ENCODE results near the gene DOC2A.
"Not testable (repeated sequence)": the region's sequence is repeated elsewhere in the genome, so short reads cannot be mapped to it uniquely, and the experiment has no call there.

The DOC2A gene

DNA sequence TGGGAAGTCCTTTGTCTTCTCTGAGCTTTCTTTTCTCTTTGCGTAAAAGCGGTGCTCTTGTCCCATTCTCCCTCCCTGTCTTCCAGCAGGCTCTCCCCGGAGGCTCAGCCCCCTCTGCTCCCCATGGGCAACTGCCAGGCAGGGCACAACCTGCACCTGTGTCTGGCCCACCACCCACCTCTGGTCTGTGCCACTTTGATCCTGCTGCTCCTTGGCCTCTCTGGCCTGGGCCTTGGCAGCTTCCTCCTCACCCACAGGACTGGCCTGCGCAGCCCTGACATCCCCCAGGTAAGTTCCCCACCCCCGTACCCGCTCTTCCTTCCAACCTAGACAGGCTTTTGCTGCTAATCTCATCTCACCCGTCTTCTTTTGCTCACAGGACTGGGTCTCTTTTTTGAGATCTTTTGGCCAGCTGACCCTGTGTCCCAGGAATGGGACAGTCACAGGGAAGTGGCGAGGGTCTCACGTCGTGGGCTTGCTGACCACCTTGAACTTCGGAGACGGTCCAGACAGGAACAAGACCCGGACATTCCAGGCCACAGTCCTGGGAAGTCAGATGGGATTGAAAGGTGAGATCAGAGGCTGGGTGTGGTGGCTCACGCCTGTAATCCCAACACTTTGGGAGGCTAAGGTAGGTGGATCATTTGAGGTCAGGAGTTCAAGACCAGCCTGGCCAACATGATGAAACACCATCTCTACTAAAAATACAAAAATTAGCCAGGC, 47.6 kb downstream of the DOC2A start:
- no peak for DNase-seq

DNA sequence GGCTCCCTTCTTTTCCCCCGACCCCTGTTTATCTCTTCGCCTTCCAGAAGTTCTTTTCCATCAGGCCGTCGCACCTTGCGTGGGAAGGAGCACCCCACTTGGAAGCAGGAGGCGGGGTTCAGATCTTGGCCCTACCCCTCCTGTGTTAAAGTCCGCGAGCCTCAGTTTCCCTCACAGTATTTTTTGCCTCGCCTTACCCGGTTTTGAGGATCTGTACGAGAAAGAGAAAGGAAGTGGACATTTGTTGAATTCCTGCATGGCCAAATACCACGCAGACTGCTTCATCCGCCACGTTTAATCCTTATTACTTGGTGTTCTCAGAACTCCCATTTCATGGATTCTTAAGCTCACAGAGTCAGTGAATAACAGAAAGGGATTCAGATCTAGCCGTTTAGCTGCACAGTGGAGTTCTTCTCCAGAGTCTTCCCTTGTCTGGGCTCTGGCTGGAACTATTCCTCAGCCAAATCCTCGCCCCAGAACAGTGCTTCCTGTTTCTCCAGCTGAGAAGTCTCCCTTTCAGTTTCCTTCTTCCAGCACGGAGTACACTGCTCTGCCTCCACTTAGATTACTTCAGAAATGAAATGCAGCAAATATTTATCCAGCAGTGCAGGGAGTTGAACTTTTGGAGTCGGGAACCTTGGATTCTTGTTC, 48.4 kb downstream of the DOC2A start:
- no peak for DNase-seq

DNA sequence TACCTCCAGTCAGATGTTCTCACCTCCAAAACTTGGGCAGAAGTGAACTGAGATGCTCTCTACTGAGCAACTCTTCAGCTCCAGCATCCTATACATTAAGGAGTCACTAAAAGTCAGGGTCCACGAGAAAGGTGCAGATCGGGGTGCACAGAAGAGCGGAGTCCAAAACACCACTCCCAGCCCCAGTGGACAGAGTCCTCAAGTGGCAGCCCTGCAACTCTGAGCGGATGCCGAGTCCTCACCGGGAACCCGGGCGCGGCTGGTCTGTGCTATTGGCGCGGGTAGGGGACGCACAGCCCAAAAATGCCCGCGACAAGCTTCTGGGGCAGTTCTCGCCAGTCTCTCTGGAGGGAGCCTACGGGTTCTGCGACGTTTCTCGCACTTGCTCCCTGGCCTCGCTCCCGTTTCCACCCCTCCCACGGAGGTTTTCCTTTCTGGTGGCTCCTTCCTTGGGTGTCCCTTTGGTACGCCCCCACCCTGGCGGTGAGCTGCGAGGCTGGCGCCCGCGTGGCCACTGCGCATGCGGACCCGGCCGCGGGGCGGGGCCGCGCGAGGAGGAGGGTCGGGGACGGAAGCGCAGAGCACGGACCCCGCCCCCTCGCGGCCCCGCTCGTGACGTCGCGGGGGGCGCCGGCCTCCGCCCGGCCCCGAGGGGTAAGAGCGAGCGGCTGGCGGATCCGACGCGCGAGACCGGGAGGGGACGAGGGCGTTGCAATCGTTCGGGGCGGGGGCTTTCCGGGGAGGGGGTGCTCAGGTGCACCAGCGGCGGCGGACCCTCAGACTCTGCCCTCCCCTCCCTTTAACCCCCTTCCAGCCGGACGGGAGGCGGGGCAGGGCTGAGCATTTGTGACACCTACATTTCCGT, 49.1 kb downstream of the DOC2A start, which contains the start of gene TMEM219:
TMEM219 (plus strand) TSS at position 601 of the 865 bp plus-strand sequence. CDS start 1,065 bp downstream, outside the sequence.
- DNase-seq = peak; percentile 84 to 92 (median 88)

DNA sequence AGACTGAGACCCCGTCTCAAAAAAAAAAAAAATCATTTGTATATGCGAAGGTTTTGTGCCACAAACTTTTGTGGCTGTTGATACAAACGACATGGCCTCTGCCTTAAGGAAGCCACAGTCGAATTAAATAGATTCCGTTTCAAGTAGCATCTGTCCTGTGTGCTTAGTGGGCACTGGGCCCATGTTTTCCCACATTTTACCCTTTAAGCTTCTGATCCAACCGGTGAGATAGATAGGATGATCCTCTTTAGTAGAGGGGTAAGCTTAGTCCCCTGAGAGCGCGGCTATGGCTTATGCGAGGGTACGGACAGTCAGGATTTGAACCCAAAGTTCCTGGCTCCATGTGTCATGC, 49.7 kb downstream of the DOC2A start:
- DNase-seq = no peak

DNA sequence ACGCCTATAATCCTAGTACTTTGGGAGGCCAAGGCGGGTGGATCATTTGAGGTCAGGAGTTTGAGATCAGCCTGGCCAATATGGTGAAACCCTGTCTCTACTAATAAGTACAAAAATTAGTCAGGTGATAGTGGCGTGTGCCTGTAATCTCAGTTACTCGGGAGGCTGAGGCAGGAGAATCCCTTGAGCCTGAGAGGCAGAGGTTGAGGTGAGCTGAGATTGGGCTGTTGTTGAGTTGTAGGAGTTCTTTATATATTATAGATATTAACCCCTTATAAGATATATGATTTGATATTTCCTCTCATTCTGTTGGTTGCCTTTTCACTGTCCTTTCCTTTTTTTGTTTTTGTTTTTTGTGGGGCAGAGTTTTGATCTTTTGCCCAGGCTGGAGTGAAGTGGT, 51.0 kb downstream of the DOC2A start:
- not testable (repeated sequence) for DNase-seq

DNA sequence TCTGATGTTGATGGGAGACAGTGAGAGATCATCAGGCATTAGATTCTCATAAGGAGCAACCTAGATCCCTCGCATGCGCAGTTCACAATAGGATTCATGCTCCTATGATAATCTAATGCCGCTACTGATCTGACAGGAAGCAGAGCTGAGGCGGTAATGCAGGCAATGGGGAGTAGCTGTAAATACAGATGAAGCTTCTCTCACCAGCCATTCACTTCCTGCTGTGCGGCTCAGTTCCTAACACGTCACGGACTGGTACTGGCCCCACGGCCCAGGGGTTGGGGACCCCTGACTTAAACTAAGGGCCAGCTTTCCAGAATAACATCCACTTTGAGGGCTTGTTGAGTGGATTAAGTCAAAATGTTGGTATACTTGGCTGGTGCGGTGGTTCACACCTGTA, 51.5 kb downstream of the DOC2A start:
- DNase-seq = no peak

DNA sequence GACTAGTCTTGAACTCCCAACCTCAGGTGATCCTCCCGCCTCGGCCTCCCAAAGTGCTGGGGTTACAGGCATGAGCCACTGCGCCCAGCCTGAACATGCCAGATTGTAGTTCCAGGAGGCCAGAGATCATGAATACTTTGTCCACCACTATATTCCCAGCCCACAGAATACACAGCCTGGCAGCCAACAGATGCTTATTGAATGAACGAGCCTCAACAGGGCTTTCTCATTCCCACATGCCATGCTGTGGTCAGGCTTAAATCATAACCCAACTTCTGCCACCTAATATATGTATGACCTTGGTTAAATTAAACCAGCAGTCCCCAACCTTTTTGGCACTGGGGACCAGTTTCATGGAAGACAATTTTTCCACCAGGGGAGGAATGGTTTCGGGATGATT, 52.1 kb downstream of the DOC2A start:
- DNase-seq = no peak
